Renal pelvis (tissue), 4 donors: Measurements from ENCODE around the gene CTCFL. TPM values are rescaled to one million over a fixed set of nuclear protein-coding genes. Genes with fewer than 3 reads are reported as not detected.

Source experiments
- DNase-seq: peaks from one replicate; pipeline ENCODE4 v3.0.0-alpha.2; 2013
- polyA plus RNA-seq, 3 donors: library from polyadenylated mRNA; unstranded; fragments of 120-200 nt; gene quantifications; one replicate each; pipeline ENCODE4 v1.2.1, GENCODE V29; 2013; ENCODE audit not compliant: insufficient read length in 3 of 3

Gene CTCFL
- polyA plus RNA-seq, 3 donors: 1.2 to 2.5 (median 2.2) TPM

- no peak for DNase-seq
These were observed 35.8 kb upstream of the CTCFL start, which contains the start of gene PCK1 for GRCh38 chr20:57560554-57561355. Gene PCK1, plus strand, starts transcription at chr20:57561110. Its CDS starts 302 bp downstream, at chr20:57561412.

DNA sequence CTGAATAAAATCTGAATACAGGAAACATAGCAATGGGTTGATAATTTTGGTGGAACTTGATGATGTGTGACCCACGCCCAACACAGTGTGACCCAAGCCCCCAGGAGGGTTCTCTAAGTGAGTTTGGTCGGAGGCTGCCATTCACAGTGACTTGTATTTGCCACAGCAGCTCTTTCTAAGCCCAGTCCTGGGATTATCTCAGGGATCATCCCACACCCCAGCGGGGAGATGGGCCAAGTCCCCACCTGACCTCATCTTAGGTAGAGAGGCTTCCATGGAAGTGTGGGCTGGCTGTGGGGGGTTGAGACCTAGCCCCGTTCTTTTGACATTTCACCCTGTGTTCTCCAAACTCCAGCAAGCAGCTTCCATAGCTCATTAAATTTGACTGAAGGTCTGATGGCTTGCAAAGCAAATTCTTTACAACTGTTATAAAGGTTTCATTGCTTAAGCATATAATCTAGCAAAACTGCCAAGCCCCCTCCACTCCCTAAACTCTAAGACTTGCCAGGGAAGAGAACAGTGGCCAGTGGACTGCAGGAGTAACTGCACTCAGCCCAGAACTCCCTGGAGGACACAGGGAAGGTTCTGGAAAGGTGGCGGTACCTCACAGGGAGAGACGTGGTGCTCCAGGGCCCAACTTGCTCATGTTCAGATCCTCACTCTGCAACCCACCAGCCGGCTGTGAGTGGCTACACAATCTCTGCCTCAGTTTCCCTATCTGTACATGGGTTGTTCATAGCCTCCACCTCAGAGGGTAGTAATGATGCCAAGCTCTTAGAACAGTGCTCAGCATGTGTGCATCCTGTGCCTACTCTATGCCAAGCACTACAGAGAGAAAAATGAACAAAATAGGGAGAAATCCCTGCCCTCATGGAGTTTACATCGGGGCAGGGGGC lies 35.0 kb upstream of the CTCFL start:
- DNase-seq: no peak

GRCh38 chr20:57559289-57559634 lies 34.3 kb upstream of the CTCFL start:
- DNase-seq: no peak

GRCh38 chr20:57558614-57559288 lies 33.8 kb upstream of the CTCFL start:
- no peak for DNase-seq

DNA sequence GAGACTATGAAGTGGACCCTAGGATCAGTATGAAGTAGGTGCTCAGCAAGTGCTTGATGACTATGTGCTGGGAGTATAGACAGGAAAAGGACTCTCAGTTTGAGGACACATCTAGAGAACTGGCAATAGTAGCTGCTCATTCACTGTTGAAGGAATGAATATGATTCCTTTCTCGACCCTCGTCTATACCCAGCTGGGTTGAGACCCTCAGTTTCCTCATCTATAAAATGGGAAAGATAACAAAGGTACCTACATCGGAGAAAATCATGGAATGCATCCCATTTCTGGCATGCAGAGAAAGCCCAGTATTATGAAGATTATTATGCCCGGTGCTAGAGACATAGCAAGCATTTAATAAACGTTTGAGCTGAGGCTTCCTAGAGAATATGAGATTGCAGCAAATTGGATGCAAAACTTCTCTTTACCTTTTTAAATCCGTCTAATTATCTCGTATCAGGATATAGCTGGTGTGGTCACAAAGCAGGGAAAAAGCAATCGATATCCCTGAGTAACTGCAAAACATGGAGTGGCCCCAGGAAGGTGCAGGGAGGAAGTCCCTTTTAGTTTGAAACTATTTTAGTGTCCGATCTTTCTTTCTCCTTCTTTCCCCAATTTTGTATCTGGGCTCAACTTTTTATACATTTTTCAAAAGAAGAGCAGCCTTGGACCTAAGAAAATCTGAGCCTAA lies 33.1 kb upstream of the CTCFL start:
- no peak for DNase-seq

DNA sequence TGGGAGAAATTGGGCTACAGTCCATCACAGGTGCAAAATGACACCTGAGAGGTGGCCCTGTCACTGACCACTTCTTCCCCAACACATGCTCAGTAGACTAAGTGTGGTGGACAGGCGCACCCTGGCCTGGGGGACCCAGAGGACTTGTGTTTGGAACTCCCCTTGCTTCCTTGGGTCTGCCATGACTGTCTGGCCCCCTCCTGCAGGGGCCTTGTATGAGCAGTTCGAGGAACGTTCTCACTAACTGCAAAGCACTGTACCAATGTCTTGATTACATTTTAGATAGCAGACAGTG lies 32.0 kb upstream of the CTCFL start:
- no peak for DNase-seq

- no peak for DNase-seq
These were observed 30.7 kb upstream of the CTCFL start for GRCh38 chr20:57555457-57556184.

DNA sequence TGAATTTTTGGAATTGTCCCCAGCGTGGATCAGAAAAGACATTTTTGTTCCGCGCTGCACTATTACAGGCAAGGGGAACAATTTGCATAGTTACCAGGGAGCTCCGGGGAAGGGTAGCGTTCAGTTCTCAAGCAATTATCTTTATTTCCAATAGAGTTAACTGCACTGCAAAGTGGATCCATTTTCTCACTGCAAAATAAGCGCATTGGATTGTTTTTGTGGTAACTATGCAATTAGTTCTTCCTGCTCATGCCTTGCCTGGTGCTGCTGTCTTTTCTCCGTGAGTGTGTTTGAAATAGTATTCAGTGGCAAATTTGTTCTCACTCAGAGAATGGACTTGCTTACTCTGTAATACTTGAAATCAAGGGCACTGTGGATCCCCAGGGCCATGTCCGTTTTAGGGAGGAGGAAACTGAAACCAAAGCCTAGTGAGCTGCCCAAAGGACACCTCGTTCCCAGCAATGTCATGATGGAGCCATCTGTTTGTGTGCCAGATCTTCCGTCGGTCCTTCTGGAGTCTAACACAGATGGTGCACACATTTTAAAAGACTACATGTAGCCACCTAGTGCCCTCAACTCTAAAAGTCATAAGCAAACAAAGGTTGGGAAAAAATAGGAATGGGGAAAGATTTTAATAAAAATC lies 28.6 kb upstream of the CTCFL start:
- no peak for DNase-seq

DNA sequence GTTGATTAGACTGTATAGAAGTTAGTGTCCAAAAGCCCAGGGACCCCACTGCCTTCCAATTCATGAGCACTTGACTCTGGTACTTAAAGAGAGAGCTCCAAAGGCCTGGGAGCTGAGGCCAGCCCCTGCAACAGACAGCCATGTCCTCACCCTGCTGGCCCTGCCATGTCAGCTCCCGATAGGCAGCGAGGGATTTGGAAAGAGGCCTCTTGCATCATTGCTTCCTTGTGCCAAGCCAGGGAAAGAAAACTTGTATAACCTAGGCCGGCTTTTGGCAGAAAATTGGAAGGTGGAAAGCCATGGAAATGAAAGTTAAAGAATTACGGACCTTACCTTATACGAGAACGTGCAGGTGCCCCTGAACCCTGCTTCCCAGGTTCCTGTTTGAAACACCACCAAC lies 27.5 kb upstream of the CTCFL start:
- no peak for DNase-seq

DNA sequence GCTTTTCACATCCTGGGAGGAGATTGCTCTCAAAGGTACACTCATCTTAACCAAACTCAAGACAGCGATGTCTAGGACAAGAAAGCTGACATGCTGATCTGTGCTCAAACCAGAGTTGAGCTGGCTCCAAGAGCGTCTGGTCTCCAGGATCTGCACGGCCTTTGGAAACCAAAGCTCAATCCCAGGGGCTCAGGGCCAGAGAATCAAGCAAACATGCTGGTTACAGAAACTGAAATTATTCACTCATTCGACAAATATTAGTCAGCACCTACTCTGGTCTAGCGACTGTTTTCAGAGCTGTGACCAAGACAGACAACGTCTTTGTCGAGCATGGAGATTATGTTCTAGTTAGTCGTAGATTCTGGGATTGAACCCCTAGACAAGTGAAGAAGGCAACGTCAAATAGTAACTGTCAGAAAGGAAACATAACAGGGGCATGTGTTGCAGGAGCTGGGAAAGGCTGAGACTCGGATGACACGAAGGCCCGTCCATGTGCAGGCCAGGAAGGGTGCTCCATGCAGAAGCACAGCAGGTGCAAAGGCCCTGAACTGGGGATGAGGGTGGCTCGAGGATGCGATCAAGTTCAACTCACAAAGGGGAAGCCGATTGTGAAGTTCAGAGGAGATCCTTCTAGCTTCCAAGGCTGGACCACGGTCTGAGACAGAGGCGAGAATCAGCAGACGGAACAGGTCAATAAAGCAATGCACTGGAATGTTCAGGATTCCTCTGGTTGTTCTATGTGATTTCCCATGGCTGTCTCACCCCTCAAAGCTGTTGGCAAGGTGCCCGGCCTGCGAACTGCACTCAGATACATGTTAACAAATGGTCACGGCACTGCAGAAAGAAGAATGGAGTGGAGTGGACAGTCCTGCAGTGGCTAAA lies 23.5 kb upstream of the CTCFL start:
- DNase-seq: no peak

DNA sequence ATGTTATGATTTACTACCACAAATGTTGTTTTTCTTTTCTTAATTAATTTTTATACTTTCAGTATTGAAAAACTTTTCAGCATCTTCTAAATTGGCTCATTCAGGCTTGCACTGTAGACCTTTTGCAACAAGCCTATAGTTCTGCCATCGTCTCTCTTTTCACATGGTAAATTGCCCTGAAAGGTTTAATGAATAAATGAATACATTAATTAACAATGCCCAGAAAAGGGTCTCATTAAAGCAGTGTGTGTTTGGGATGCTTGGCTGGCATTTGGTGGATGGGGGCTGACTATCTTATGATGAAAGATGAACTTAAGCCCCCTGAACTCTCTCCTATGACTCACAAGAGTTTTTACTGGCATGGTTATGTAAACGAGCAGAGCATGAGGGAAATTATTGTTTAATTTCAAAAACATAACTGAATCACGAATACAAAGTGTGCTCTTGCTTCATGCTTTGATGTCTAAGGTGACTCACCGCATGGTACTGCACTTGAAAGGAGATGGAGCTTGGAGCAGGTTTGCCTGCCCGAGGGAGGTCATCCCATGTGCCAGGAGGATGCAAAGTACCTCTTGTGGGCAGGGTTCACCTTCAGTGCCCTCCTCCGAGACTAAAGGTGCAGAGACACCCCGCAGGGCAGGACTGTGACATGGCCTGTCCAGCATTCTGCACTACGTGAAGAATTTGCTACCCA lies 22.2 kb upstream of the CTCFL start:
- no peak for DNase-seq

GRCh38 chr20:57545927-57546662 lies 21.2 kb upstream of the CTCFL start:
- DNase-seq: no peak

GRCh38 chr20:57544838-57545564 lies 20.1 kb upstream of the CTCFL start:
- DNase-seq: no peak

- DNase-seq: no peak
These were observed 18.8 kb upstream of the CTCFL start for GRCh38 chr20:57543754-57544153.

DNA sequence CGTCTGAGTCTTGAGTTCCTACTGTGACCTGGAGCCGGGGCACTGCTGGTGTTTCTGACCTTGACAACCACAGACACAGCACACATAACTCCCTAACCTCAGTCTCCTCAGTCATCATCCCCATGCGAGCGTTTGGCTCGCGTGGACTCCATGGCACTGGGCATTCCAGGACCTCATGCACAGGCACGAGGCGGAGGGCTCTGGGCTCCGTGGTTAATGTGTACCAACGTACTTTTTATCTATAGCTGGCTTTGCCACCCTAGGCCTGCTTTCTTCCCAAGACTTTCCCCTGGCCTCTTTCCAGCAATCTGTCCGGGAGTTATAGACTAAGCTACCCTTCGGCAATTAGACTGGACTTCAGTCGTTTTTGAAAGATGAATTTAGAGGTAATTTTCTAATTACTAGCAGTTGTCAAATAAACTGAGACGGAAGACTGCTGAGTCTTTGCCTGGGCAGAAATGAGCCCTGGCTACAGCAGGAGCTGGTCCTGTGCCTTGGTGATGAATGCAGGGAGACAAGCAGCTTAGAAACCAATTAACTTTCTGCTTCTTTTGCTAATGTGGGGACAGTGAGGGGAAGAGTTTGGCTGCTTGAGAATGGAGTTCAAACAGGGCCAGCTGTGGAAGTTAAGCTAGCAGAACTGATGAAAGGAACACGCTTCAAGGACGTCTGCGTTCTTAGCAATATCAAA lies 16.1 kb upstream of the CTCFL start:
- no peak for DNase-seq

DNA sequence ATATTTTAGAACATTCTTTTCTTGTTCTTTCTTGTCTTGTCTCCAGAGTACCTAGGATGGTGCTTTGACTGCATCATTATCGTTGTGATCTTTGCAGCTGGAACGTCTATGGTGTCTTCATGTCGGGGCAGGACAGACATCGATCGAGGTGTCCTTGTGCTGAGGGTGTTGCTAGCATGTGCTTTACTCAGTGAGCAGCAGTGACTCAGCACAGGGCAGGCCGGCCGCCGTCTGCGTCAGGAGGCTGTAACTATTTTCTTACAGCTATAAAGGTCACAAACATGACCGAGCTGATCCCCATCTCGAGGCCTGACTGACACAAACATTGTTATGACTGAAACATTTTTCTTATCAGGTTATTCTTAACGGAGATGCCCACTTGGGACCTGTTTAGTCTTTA lies 14.9 kb upstream of the CTCFL start:
- no peak for DNase-seq

- DNase-seq: no peak
These were observed 12.9 kb upstream of the CTCFL start for GRCh38 chr20:57537822-57538221.
